ENCODE results near the gene SLC25A11.

Gene SLC25A11

DNA sequence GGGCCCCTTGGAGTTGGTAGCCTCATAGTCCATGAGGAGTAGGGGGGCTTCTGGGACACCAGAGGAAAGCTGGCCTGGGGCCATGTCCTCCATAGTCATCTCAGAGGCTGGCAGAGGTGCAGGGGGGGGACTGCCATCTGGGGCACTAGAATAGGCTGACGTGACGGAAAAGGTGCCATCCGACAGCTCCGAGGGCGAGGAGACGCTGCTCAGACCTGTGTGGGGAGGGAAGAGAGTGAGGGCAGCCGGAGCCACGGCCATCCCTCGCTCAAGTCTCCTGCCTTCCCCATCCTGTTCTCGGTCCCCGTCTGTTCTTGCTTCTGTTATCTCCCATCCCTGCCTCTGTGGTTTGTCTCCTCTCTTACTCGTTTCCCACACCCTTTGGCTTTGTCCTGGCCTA, 32.5 kb upstream of the SLC25A11 start:
- no peak for DNase-seq (ENCODE audit: extremely low read depth, insufficient read length)
- H3K4me3 ChIP-seq (replicated peaks; ENCODE audit: low read depth, low read length) = no peak overlapping the region
- peaks cover 39% of the 10 kb centered on the region for H3K36me3 ChIP-seq (ENCODE audit: control insufficient read depth, insufficient read depth, low read length)
- no peaks in the 10 kb centered on the region for H3K27me3 ChIP-seq (replicated peaks; ENCODE audit: control insufficient read depth, insufficient read depth, low read length)
- no peak for TF ChIP-seq CTCF (IDR thresholded peaks at IDR 0.05; ENCODE audit: insufficient read depth, low read length, poor library complexity, severe bottlenecking)

DNA sequence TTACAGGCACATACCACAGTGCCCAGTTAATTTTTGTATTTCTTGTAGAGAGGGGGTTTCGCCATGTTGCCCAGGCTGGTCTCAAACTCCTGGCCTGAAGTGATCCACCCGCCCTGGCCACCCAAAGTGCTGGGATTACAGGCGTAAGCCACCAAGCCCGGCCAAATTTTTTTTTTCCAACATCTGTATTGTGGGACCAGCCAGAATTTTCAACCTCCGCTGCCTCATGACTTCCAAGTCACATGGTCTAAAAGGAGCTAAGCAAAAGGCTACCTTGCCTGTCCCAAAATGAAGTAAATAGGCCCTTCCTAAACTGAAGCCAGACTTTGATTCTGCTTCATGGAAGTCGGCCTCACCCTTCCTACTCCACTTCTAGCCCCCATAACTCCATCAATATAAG, 32.0 kb upstream of the SLC25A11 start:
- no peak for TF ChIP-seq CTCF (IDR thresholded peaks at IDR 0.05; ENCODE audit: insufficient read depth, low read length, poor library complexity, severe bottlenecking)
- H3K36me3 ChIP-seq (ENCODE audit: control insufficient read depth, insufficient read depth, low read length) = peaks cover 36% of the 10 kb centered on the region
- H3K27me3 ChIP-seq (replicated peaks; ENCODE audit: control insufficient read depth, insufficient read depth, low read length) = no peaks in the 10 kb centered on the region
- no peak overlapping the region for H3K4me3 ChIP-seq (replicated peaks; ENCODE audit: low read depth, low read length)
- DNase-seq (ENCODE audit: extremely low read depth, insufficient read length) = no peak

DNA sequence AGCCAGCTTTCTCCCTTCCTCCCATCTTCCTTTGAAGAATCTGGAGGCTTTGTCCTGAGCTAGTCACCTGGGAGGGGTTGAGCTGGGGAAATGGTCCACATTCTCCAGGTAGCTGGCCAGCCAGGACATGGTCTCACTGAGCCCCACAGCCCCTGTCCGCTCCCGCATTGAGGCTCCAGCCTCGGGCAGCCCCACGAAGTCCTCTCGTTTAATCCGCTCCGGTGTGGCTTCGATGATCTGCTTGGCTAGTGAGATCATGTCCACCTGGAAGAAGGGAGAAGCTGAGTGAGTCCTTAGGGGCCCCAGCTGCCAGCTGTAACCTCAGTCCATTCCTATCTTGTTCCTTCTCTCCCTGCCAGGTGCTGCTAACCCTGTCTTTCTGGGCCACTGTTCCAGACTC, 30.4 kb upstream of the SLC25A11 start:
- no peak for TF ChIP-seq CTCF (IDR thresholded peaks at IDR 0.05; ENCODE audit: insufficient read depth, low read length, poor library complexity, severe bottlenecking)
- peaks cover 35% of the 10 kb centered on the region for H3K36me3 ChIP-seq (ENCODE audit: control insufficient read depth, insufficient read depth, low read length)
- DNase-seq (ENCODE audit: extremely low read depth, insufficient read length) = no peak
- no peak overlapping the region for H3K4me3 ChIP-seq (replicated peaks; ENCODE audit: low read depth, low read length)
- H3K27me3 ChIP-seq (replicated peaks; ENCODE audit: control insufficient read depth, insufficient read depth, low read length) = no peaks in the 10 kb centered on the region

DNA sequence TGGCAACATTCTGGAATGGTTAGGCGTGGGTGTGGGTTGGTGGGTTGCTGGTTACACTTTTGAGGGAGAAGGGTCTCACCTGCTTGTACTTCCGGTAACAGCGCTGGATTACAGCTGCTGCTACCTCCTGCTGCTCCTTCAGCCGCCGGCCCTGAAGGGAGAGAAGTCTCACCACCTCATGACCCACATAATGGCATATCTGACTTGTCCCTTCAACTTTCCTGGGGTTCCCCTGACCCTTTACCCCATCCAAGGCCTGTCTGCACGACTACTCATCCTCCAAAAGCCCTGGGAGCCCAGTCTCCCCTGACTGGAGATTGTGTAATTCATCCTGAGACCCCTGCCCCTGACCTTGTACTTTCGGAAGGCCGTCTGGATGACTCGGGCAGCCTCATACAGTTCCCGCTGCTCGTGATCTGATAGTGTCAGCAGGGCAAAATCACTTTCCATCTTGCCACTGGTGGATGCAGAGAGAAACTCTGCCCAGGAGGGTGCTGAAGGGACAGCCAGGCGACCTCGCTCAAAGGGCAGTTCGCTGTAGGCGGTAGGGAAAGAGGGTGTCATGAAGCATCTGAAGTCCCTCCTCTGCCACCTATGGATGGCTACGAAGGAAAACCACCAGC, 29.8 kb upstream of the SLC25A11 start:
- Histone ChIP-seq H3K27me3 (replicated peaks; ENCODE audit: control insufficient read depth, insufficient read depth, low read length) (no peaks in the 10 kb centered on the region), H3K36me3 (ENCODE audit: control insufficient read depth, insufficient read depth, low read length) (peaks cover 32% of the 10 kb centered on the region), H3K4me3 (replicated peaks; ENCODE audit: low read depth, low read length) (no peak overlapping the region)
- no peak for TF ChIP-seq CTCF (IDR thresholded peaks at IDR 0.05; ENCODE audit: insufficient read depth, low read length, poor library complexity, severe bottlenecking)
- no peak for DNase-seq (ENCODE audit: extremely low read depth, insufficient read length)

DNA sequence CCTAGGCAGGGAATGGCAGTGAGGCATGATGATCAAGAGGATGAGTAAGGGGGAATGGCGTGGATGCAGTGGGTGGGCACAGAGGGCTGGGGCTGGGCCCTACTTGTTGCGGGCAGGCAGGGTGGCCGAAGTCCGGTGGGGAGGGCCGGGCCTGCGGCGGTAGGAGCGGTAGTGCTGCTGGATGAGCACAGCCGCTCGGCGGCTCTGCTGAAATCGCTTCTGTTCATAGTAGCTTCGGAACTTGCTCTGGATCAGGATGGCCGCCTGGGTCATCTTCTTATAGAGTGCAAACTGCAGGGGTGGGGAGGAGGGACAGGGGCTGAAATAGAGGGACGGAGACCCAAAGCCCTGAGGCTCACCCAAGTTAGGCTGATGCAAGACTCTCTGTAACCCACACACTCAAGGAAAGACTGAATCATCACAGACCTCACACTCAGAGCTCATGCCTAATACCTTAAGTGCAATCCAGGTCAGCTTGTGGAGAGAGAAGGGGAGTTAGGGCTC, 29.3 kb upstream of the SLC25A11 start:
- no peak for TF ChIP-seq CTCF (IDR thresholded peaks at IDR 0.05; ENCODE audit: insufficient read depth, low read length, poor library complexity, severe bottlenecking)

More for the DNA sequence above, 29.3 kb upstream of the SLC25A11 start:
- peaks cover 29% of the 10 kb centered on the region for H3K36me3 ChIP-seq (ENCODE audit: control insufficient read depth, insufficient read depth, low read length)
- H3K4me3 ChIP-seq (replicated peaks; ENCODE audit: low read depth, low read length) = no peak overlapping the region
- no peaks in the 10 kb centered on the region for H3K27me3 ChIP-seq (replicated peaks; ENCODE audit: control insufficient read depth, insufficient read depth, low read length)
- DNase-seq (ENCODE audit: extremely low read depth, insufficient read length) = no peak

All from GM06990 (cell line).